ENCODE results near the gene S1PR4. TPM values are rescaled to one million over a fixed set of nuclear protein-coding genes. Genes with fewer than 3 reads are reported as not detected.

S1PR4 gene
- total RNA-seq, 1 donor from 2014 or later = not detected

GRCh38 chr19:3136684-3137055 lies 41.9 kb upstream of the S1PR4 start:
- no peak for DNase-seq (ENCODE audit: low read depth)
- no peak for TF ChIP-seq CTCF (conservative IDR thresholded peaks at IDR 0.05; ENCODE audit: low read depth, low read length)
- no peak overlapping the region for H3K4me3 ChIP-seq (ENCODE audit: low read depth, low read length)

GRCh38 chr19:3137119-3137518 lies 41.5 kb upstream of the S1PR4 start:
- no peak for TF ChIP-seq CTCF (conservative IDR thresholded peaks at IDR 0.05; ENCODE audit: low read depth, low read length)
- H3K4me3 ChIP-seq (ENCODE audit: low read depth, low read length) = no peak overlapping the region
- no peak for DNase-seq (ENCODE audit: low read depth)

- TF ChIP-seq CTCF (conservative IDR thresholded peaks at IDR 0.05; ENCODE audit: low read depth, low read length) = no peak
- no peak overlapping the region for H3K4me3 ChIP-seq (ENCODE audit: low read depth, low read length)
- DNase-seq (ENCODE audit: low read depth) = no peak
These were observed 40.3 kb upstream of the S1PR4 start for GRCh38 chr19:3138268-3138667.

GRCh38 chr19:3140667-3141038 lies 37.9 kb upstream of the S1PR4 start:
- H3K4me3 ChIP-seq (ENCODE audit: low read depth, low read length) = no peak overlapping the region
- DNase-seq (ENCODE audit: low read depth) = no peak
- no peak for TF ChIP-seq CTCF (conservative IDR thresholded peaks at IDR 0.05; ENCODE audit: low read depth, low read length)

GRCh38 chr19:3142292-3142670 lies 36.3 kb upstream of the S1PR4 start:
- no peak overlapping the region for H3K4me3 ChIP-seq (ENCODE audit: low read depth, low read length)
- no peak for DNase-seq (ENCODE audit: low read depth)
- TF ChIP-seq CTCF (conservative IDR thresholded peaks at IDR 0.05; ENCODE audit: low read depth, low read length) = no peak

- no peak overlapping the region for H3K4me3 ChIP-seq (ENCODE audit: low read depth, low read length)
- TF ChIP-seq CTCF (conservative IDR thresholded peaks at IDR 0.05; ENCODE audit: low read depth, low read length) = no peak
- no peak for DNase-seq (ENCODE audit: low read depth)
These were observed 35.7 kb upstream of the S1PR4 start for GRCh38 chr19:3142781-3143337.

- no peak for DNase-seq (ENCODE audit: low read depth)
- TF ChIP-seq CTCF (conservative IDR thresholded peaks at IDR 0.05; ENCODE audit: low read depth, low read length) = no peak
- no peak overlapping the region for H3K4me3 ChIP-seq (ENCODE audit: low read depth, low read length)
These were observed 32.5 kb upstream of the S1PR4 start for GRCh38 chr19:3145909-3146676.

All from epithelial cell of proximal tubule (primary cell).